ENCODE results near the gene KLF16. TPM values are rescaled to one million over a fixed set of nuclear protein-coding genes. Genes with fewer than 3 reads are reported as not detected.

The KLF16 gene
- total RNA-seq, 1 experiment from 2014 or later: 64.0 TPM

- TF ChIP-seq ARID4B (CRISPR knock-in tag; IDR thresholded peaks at IDR 0.05; ENCODE audit: borderline replicate concordance): no peak
- TF ChIP-seq ZNF512 (CRISPR knock-in tag; IDR thresholded peaks at IDR 0.05; ENCODE audit: borderline replicate concordance): no peak
- no peak for TF ChIP-seq ZSCAN18 (CRISPR knock-in tag; IDR thresholded peaks at IDR 0.05)
- TF ChIP-seq ZNF281 (CRISPR knock-in tag; IDR thresholded peaks at IDR 0.05): no peak
Observed at GRCh38 chr19:1822210-1822609, 41.2 kb downstream of the KLF16 start (continued).

GRCh38 chr19:1819341-1820255 is 43.8 kb downstream of the KLF16 start:
- Mint-ChIP-seq H3K36me3 (peaks cover 11% of the 10 kb centered on the region), H3K4me1 (0 out of 2 replicates have a peak, but pooled peaks cover 2% of the 10 kb centered on the region), H3K4me3 (no peak overlapping the region), H3K9me3 (no peaks in the 10 kb centered on the region), H3K27ac (no peak overlapping the region), H3K27me3 (ENCODE audit: low read depth) (no peaks in the 10 kb centered on the region)
- ATAC-seq (no peak), DNase-seq (ENCODE audit: low spot score) (no peak)
- CTCF ChIA-PET: interaction anchor here (0.7 to 1.6 kb wide), 3 partner anchors 19 to 51 kb away, joined by 3 to 7 read pairs (median 5); no protein-coding TSS in a partner anchor
- POLR2A ChIA-PET: interaction anchor here (0.6 kb wide), 1 partner anchor 96 kb away, joined by 4 read pairs; no protein-coding TSS in a partner anchor
- TF ChIP-seq ZNF317 (CRISPR knock-in tag; IDR thresholded peaks at IDR 0.05; ENCODE audit: borderline replicate concordance, low read depth) (no peak), AFF4 (CRISPR knock-in tag; IDR thresholded peaks at IDR 0.05; ENCODE audit: borderline replicate concordance) (no peak), NFE2L1 (CRISPR knock-in tag; IDR thresholded peaks at IDR 0.05) (no peak), MYBL2 (CRISPR knock-in tag; IDR thresholded peaks at IDR 0.05) (no peak), SP1 (CRISPR knock-in tag; conservative IDR thresholded peaks at IDR 0.05) (no peak), CTCF (IDR thresholded peaks at IDR 0.05) (no peak), TEAD4 (CRISPR knock-in tag; IDR thresholded peaks at IDR 0.05) (no peak), SMAD4 (CRISPR knock-in tag; IDR thresholded peaks at IDR 0.05) (no peak), STAT6 (CRISPR knock-in tag; conservative IDR thresholded peaks at IDR 0.05; ENCODE audit: low read depth) (no peak)

Data from WTC11 (cell line).